RWPE2 (cell line): ENCODE measurements around the gene LRBA.

Experiments
- ATAC-seq: fragments of 200-7000 bp; cut with Tn5 transposase; 3 replicates; pipeline ENCODE4 v1.9.1; 2021; ENCODE audit warnings: low read depth
- DNase-seq: peaks from one replicate; pipeline ENCODE4 v3.0.0-alpha.2; 2020; ENCODE audit warnings: low spot score
- H3K27ac ChIP-seq: fragments of 450-650 bp; 2 replicates; pipeline ENCODE4 v1.5.1; 2017; ENCODE audit warnings: mild to moderate bottlenecking; ENCODE audit not compliant: poor library complexity, severe bottlenecking
- H3K27me3 ChIP-seq: fragments of 250-450 bp; sonication (Bioruptor Pico); 2 replicates; pipeline ENCODE4 v1.5.1; 2021; ENCODE audit warnings: mild to moderate bottlenecking, moderate library complexity; ENCODE audit not compliant: insufficient read depth, poor library complexity, severe bottlenecking
- H3K36me3 ChIP-seq: fragments of 250-450 bp; sonication (Bioruptor Pico); 2 replicates; pipeline ENCODE4 v1.5.1; 2020; ENCODE audit warnings: low read depth, mild to moderate bottlenecking, moderate library complexity
- H3K4me1 ChIP-seq: fragments of 250-450 bp; sonication (Bioruptor Pico); 2 replicates; pipeline ENCODE4 v1.5.1; 2021; ENCODE audit warnings: mild to moderate bottlenecking, moderate library complexity; ENCODE audit not compliant: insufficient read depth, poor library complexity, severe bottlenecking
- H3K4me3 ChIP-seq: fragments of 250-450 bp; sonication (Bioruptor Pico); 2 replicates; pipeline ENCODE4 v1.5.1; 2021; ENCODE audit warnings: mild to moderate bottlenecking, moderate library complexity; ENCODE audit not compliant: severe bottlenecking
- H3K9me3 ChIP-seq: fragments of 250-450 bp; sonication (Bioruptor Pico); 2 replicates; pipeline ENCODE4 v1.5.1; 2021; ENCODE audit warnings: mild to moderate bottlenecking, moderate library complexity; ENCODE audit not compliant: severe bottlenecking
- CTCF ChIP-seq: fragments of 450-650 bp; IDR thresholded peaks from one replicate; pipeline ENCODE4 v1.5.1; 2017; ENCODE audit warnings: mild to moderate bottlenecking, moderate library complexity; ENCODE audit not compliant: poor library complexity, severe bottlenecking

The LRBA gene

GRCh38 chr4:150782311-150782710 is 232.8 kb downstream of the LRBA start:
- TF ChIP-seq CTCF, result no peak
- DNase-seq, result no peak
- H3K36me3 ChIP-seq, result no peaks in the 10 kb centered on the region
- H3K4me1 ChIP-seq, result no peaks in the 10 kb centered on the region
- no peaks in the 10 kb centered on the region for H3K9me3 ChIP-seq
- no peak overlapping the region for H3K27ac ChIP-seq
- H3K4me3 ChIP-seq, result no peak overlapping the region
- H3K27me3 ChIP-seq, result no peaks in the 10 kb centered on the region
- ATAC-seq, result no peak

- no peaks in the 10 kb centered on the region for H3K27me3 ChIP-seq
- H3K9me3 ChIP-seq, result no peaks in the 10 kb centered on the region
- DNase-seq (no peak), ATAC-seq (no peak)
- TF ChIP-seq CTCF, result no peak
- no peak overlapping the region for H3K4me3 ChIP-seq
- no peaks in the 10 kb centered on the region for H3K36me3 ChIP-seq
- no peak overlapping the region for H3K27ac ChIP-seq
- no peaks in the 10 kb centered on the region for H3K4me1 ChIP-seq
Observed at GRCh38 chr4:150781191-150781590, 233.9 kb downstream of the LRBA start.

DNA sequence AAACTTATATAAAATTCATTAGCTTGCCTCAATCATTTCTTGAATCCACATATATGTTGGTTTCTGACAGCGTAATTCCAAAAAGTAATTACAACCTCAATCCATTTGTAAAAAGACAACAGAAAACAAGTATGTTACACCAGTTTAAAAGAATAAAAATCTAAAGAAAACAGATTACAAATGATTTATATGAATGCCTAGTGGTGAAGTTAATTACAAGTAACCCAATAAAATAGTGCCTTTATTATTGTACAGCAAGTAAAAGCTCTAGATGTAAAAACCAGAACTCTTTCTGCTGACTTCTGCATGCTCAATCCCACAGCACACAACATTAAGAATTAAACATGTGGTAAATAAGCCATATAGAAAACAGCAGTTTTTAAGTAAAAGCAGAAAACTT is 235.4 kb downstream of the LRBA start:
- Histone ChIP-seq H3K27ac (no peak overlapping the region), H3K9me3 (no peaks in the 10 kb centered on the region), H3K36me3 (no peaks in the 10 kb centered on the region), H3K4me3 (no peak overlapping the region), H3K4me1 (no peaks in the 10 kb centered on the region), H3K27me3 (no peaks in the 10 kb centered on the region)
- TF ChIP-seq CTCF, result no peak
- ATAC-seq, result no peak
- no peak for DNase-seq

- no peak for TF ChIP-seq CTCF
- no peak for ATAC-seq
- H3K9me3 ChIP-seq, result no peaks in the 10 kb centered on the region
- H3K4me1 ChIP-seq, result peaks cover 15% of the 10 kb centered on the region
- H3K4me3 ChIP-seq, result no peak overlapping the region
- no peaks in the 10 kb centered on the region for H3K36me3 ChIP-seq
- H3K27me3 ChIP-seq, result no peaks in the 10 kb centered on the region
- no peak for DNase-seq
- H3K27ac ChIP-seq, result no peak overlapping the region
Observed at GRCh38 chr4:150773729-150774449, 241.2 kb downstream of the LRBA start.

- no peak for TF ChIP-seq CTCF
- Histone ChIP-seq H3K27me3 (no peaks in the 10 kb centered on the region), H3K4me3 (no peak overlapping the region), H3K36me3 (no peaks in the 10 kb centered on the region), H3K4me1 (peaks cover 15% of the 10 kb centered on the region), H3K9me3 (no peaks in the 10 kb centered on the region), H3K27ac (no peak overlapping the region)
- ATAC-seq (no peak), DNase-seq (no peak)
Observed at GRCh38 chr4:150773032-150773431, 242.1 kb downstream of the LRBA start.
